Neuronal stem cell (in vitro differentiated cells): ENCODE measurements around the gene TSHZ2.

Source experiments
- DNase-seq: peaks from one replicate; pipeline ENCODE4 v3.0.0-alpha.2; 2013; ENCODE audit warnings: low spot score
- H2AFZ ChIP-seq: one replicate; pipeline ENCODE4 v1.6.1; 2013; ENCODE audit warnings: mild to moderate bottlenecking, low read length, inconsistent platforms
- H2AK5ac ChIP-seq: 2 replicates; pipeline ENCODE4 v1.6.1; 2013; ENCODE audit warnings: low read depth, mild to moderate bottlenecking, inconsistent platforms, low read length, moderate library complexity, mixed read lengths
- H2BK120ac ChIP-seq: 2 replicates; pipeline ENCODE4 v1.6.1; 2013; ENCODE audit warnings: low read depth, mild to moderate bottlenecking, inconsistent platforms, low read length, moderate library complexity, mixed read lengths
- H2BK12ac ChIP-seq: one replicate; pipeline ENCODE4 v1.6.1; 2013; ENCODE audit warnings: low read length, inconsistent platforms
- H2BK15ac ChIP-seq: 2 replicates; pipeline ENCODE4 v1.6.1; 2013; ENCODE audit warnings: mild to moderate bottlenecking, low read length, inconsistent platforms, mixed read lengths
- H2BK5ac ChIP-seq: one replicate; pipeline ENCODE4 v1.6.1; 2013; ENCODE audit warnings: inconsistent platforms, mild to moderate bottlenecking, low read length, moderate library complexity
- H3K14ac ChIP-seq: one replicate; pipeline ENCODE4 v1.6.1; 2013; ENCODE audit warnings: low read length, inconsistent platforms
- H3K18ac ChIP-seq: 2 replicates; pipeline ENCODE4 v1.6.1; 2013; ENCODE audit warnings: low read length, inconsistent platforms
- H3K23ac ChIP-seq: 2 replicates; pipeline ENCODE4 v1.6.1; 2013; ENCODE audit warnings: low read depth, mild to moderate bottlenecking, mixed read lengths, low read length, inconsistent platforms; ENCODE audit not compliant: poor library complexity
- H3K27ac ChIP-seq: replicated peaks from 3 replicates; pipeline ENCODE4 v1.5.1; 2013; ENCODE audit warnings: low read length, inconsistent platforms
- H3K27me3 ChIP-seq, 3 experiments: 2 replicates each; pipeline ENCODE4 v1.6.1; 2013; ENCODE audit warnings: low read length in 3 of 3, mild to moderate bottlenecking in 2 of 3, inconsistent platforms in 1 of 3, low read depth in 1 of 3, mixed read lengths in 1 of 3, moderate library complexity in 1 of 3; ENCODE audit not compliant: control insufficient read depth in 3 of 3, insufficient read depth in 3 of 3
- H3K36me3 ChIP-seq, 2 donors: replicated peaks in 1 of 2; 2 replicates each; pipeline ENCODE4 v1.6.1; 2013; ENCODE audit warnings: low read length in 2 of 2; ENCODE audit not compliant: control insufficient read depth in 2 of 2, insufficient read depth in 2 of 2
- H3K4ac ChIP-seq: 2 replicates; pipeline ENCODE4 v1.6.1; 2013; ENCODE audit warnings: inconsistent platforms, mild to moderate bottlenecking, low read length, moderate library complexity
- H3K4me1 ChIP-seq, 2 donors: 1 replicate in 1 of 2; 2 replicates in 1 of 2; pipeline ENCODE4 v1.6.1; 2013; ENCODE audit warnings: low read length in 2 of 2, low read depth in 1 of 2; ENCODE audit not compliant: control insufficient read depth in 2 of 2, insufficient read depth in 1 of 2
- H3K4me2 ChIP-seq: one replicate; pipeline ENCODE4 v1.6.1; 2013; ENCODE audit warnings: mild to moderate bottlenecking, low read length, inconsistent platforms; ENCODE audit not compliant: insufficient read depth, poor library complexity, severe bottlenecking
- H3K4me3 ChIP-seq, 2 donors: 2 replicates each; pipeline ENCODE4 v1.5.1; 2013; ENCODE audit warnings: low read length in 2 of 2, mild to moderate bottlenecking in 2 of 2, inconsistent platforms in 1 of 2, moderate library complexity in 1 of 2
- H3K79me1 ChIP-seq: one replicate; pipeline ENCODE4 v1.6.1; 2013; ENCODE audit warnings: low read depth, mild to moderate bottlenecking, inconsistent platforms, low read length, moderate library complexity
- H3K9ac ChIP-seq: one replicate; pipeline ENCODE4 v1.6.1; 2013; ENCODE audit warnings: mild to moderate bottlenecking, low read depth, low read length, inconsistent platforms; ENCODE audit not compliant: poor library complexity
- H3K9me3 ChIP-seq, 2 donors: replicated peaks in 1 of 2; 2 replicates each; pipeline versions ENCODE3 to v1.6.1; 2013; ENCODE audit warnings: low read length in 2 of 2, mild to moderate bottlenecking in 2 of 2, inconsistent platforms in 1 of 2, low read depth in 1 of 2, mixed read lengths in 1 of 2, moderate library complexity in 1 of 2; ENCODE audit not compliant: control insufficient read depth in 2 of 2, insufficient read depth in 1 of 2
- H4K8ac ChIP-seq: one replicate; pipeline ENCODE4 v1.6.1; 2013; ENCODE audit warnings: low read depth, mild to moderate bottlenecking, inconsistent platforms, low read length, moderate library complexity
- H4K91ac ChIP-seq: one replicate; pipeline ENCODE4 v1.6.1; 2013; ENCODE audit warnings: low read length, low read depth, mild to moderate bottlenecking, inconsistent platforms; ENCODE audit not compliant: poor library complexity
- WGBS, 2 donors: extraction: QIAGEN DNeasy Blood & Tissue Kit; methylation state at CpG; one replicate each; pipeline ENCODE4 v1.1.7; 2013; ENCODE audit warnings: missing lambda C conversion rate in 2 of 2, mixed read lengths in 1 of 2; ENCODE audit not compliant: insufficient read length in 2 of 2, insufficient replicate concordance in 1 of 2; ENCODE audit errors: extremely low coverage in 2 of 2; 5-methylcytosine and 5-hydroxymethylcytosine counted together

Gene TSHZ2

DNA sequence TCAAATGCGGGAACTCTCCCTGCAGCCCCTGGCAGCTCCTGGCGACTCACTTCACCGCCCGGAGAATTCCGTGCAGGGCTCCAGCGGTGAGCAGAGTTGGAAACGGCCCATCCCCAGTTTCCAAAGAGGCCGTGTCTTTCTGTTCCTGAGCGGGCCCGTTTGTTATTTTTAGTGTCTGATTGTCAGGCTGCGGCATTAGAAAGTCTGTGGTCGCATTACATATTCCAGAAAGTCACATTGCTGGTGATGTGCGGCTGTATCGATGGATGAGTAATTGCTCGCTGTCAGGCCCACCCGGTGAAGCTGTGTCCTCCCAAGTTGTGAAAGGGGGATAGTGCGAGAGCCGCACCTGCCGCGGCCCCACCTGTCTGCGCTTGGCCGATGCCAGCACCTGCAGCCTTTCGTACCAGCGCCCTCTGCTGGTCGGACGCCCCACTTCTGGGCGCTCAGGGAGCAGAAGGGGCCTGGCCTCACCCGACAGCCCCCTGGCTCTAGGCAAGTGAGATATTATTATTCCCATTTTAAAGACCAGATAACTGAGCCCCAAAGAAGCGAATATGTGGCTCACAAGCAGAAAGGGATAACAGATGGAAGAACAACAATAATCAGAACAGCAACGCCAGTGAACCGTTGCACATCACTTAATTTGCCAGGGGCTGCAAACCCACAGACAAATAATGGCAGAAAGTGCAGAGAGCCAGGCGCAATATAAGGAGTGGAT is 244.9 kb downstream of the TSHZ2 start:
- Histone ChIP-seq H4K8ac (no peak overlapping the region), H3K9ac (no peak overlapping the region), H3K4me3 (no peak overlapping the region), H2BK5ac (no peak overlapping the region), H2BK120ac (no peak overlapping the region), H2BK12ac (no peak overlapping the region), H3K4me2 (peak overlapping the region; percentile 26), H3K27ac (no peak overlapping the region), H3K18ac (no peak overlapping the region), H3K9me3 (peaks cover 4 to 9% of the 10 kb centered on the region in 2 donors), H3K27me3 (no peaks in the 10 kb centered on the region), H3K36me3 (no peaks in the 10 kb centered on the region), H3K79me1 (no peaks in the 10 kb centered on the region), H4K91ac (no peak overlapping the region), H2AFZ (no peak overlapping the region), H3K4me1 (peaks cover 0 to 2% of the 10 kb centered on the region in 2 donors), H2BK15ac (no peak overlapping the region), H2AK5ac (no peak overlapping the region), H3K4ac (no peak overlapping the region), H3K14ac (no peak overlapping the region), H3K23ac (no peak overlapping the region)
- DNase-seq = peak; percentile 47
- WGBS, 2 donors = no CpG with 5 or more reads among the region's 32 CpGs

DNA sequence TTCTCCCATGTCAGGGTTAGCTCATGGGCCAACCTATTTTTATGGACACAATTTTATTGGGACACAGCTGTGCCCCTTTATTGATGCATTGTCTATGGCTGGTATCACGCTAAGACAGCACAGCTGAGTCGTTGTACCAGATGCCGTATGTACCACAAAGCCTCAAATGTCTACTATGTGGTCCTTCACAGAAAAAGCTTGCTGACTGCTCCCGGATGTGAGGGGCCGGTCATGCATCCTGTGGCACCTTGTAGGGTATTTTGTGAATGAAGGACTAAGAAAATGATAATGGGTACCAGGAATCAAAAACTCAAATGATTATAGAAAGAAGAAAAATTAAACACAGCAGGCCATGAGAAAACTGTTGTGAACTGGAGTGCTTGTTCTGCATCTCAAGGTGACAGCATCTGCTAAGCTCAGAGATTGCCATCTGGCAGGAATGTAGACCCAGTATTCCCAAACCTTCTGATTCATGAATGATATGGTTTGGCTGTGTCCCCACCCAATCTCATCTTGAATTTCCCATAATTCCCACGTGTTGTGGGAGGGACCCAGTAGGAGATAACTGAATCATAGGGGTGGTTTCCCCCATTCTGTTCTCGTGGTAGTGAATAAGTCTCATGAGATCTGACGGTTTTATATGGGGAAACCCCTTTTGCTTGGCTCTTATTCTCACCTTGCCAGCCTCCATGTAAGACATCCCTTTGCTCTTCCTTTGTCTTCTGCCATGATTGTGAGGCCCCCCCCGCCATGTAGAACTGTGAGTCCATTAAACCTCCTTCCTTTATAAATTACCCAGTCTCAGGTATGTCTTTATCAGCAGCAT is 248.5 kb downstream of the TSHZ2 start:
- no peak for DNase-seq
- no peak overlapping the region for H2BK5ac ChIP-seq
- no peak overlapping the region for H3K14ac ChIP-seq
- no peak overlapping the region for H3K27ac ChIP-seq
- H3K23ac ChIP-seq = no peak overlapping the region
- H3K9ac ChIP-seq = no peak overlapping the region
- no peak overlapping the region for H2BK12ac ChIP-seq
- no peak overlapping the region for H2AK5ac ChIP-seq
- H3K9me3 ChIP-seq = peaks cover 4 to 9% of the 10 kb centered on the region in 2 donors
- H3K18ac ChIP-seq = no peak overlapping the region
- H3K4me2 ChIP-seq = no peak overlapping the region
- H2AFZ ChIP-seq = no peak overlapping the region
- H2BK120ac ChIP-seq = no peak overlapping the region
- no peak overlapping the region for H3K4ac ChIP-seq
- no CpG with 5 or more reads among the region's 9 CpGs for WGBS, 2 donors
- no peak overlapping the region for H3K4me3 ChIP-seq
- no peaks in the 10 kb centered on the region for H3K79me1 ChIP-seq
- no peaks in the 10 kb centered on the region for H3K36me3 ChIP-seq
- no peak overlapping the region for H2BK15ac ChIP-seq
- no peaks in the 10 kb centered on the region for H3K27me3 ChIP-seq
- H4K91ac ChIP-seq = no peak overlapping the region
- no peak overlapping the region for H4K8ac ChIP-seq
- peaks cover 0 to 1% of the 10 kb centered on the region in 2 donors for H3K4me1 ChIP-seq

DNA sequence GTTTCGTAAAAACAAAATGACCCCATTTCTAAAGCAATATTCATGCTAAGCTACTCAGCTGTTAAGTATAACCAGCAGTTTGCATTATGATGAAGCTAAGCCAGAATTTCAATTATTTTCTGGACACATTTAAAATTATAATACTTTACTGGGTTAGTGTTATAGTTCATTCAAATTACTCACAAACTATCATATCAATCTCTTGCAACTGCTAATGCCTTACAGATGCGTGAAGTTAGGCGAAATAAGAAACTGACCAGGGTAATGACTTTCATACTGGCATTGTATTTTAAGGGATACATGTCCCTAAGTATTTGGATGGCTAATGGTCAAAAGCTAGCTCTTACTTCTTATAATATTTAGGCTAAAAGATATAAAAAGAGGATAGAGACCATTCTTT is 249.6 kb downstream of the TSHZ2 start:
- Histone ChIP-seq H3K9me3 (peaks cover 4 to 9% of the 10 kb centered on the region in 2 donors), H3K79me1 (no peaks in the 10 kb centered on the region), H3K23ac (no peak overlapping the region), H2BK12ac (no peak overlapping the region), H3K4me2 (no peak overlapping the region), H3K4me3 (no peak overlapping the region), H4K91ac (no peak overlapping the region), H3K4me1 (peaks cover under 1 to 3% of the 10 kb centered on the region in 2 donors), H2BK5ac (no peak overlapping the region), H3K36me3 (no peaks in the 10 kb centered on the region), H3K9ac (no peak overlapping the region), H2BK120ac (no peak overlapping the region), H3K14ac (no peak overlapping the region), H2AFZ (no peak overlapping the region), H3K4ac (no peak overlapping the region), H4K8ac (no peak overlapping the region), H2BK15ac (no peak overlapping the region), H3K27ac (no peak overlapping the region), H2AK5ac (no peak overlapping the region), H3K18ac (no peak overlapping the region), H3K27me3 (no peaks in the 10 kb centered on the region)
- WGBS, 2 donors = no CpG with 5 or more reads among the region's 3 CpGs
- DNase-seq = no peak

DNA sequence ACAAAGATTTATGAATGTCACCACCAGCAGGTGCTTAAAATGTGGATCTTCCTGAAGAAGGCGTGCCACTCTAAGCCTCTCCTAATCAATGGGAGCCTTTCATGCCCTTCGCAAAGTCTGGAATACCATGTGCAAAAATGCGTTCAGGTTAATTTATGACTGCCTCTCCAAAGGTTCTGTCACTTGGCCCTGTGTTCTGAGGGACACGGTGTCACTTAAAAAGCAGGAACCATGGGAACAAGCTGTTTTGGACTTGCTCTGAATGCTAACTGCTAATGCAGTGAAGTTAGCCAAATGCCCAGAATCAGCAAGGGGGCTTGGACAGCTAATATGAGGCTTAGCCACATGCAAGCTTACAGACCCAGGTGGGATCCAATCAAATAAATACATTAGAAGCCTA is 250.3 kb downstream of the TSHZ2 start:
- no peaks in the 10 kb centered on the region for H3K79me1 ChIP-seq
- H2AFZ ChIP-seq = no peak overlapping the region
- H3K36me3 ChIP-seq = no peaks in the 10 kb centered on the region
- H3K4me1 ChIP-seq = peaks cover 3 to 4% of the 10 kb centered on the region in 2 donors
- no peak overlapping the region for H3K23ac ChIP-seq
- H3K27me3 ChIP-seq = no peaks in the 10 kb centered on the region
- H4K91ac ChIP-seq = no peak overlapping the region
- H3K9me3 ChIP-seq = peaks cover 4 to 9% of the 10 kb centered on the region in 2 donors
- no peak overlapping the region for H3K14ac ChIP-seq
- no peak overlapping the region for H3K4me3 ChIP-seq
- H3K27ac ChIP-seq = no peak overlapping the region
- no peak overlapping the region for H2BK120ac ChIP-seq
- H3K9ac ChIP-seq = no peak overlapping the region
- H2AK5ac ChIP-seq = no peak overlapping the region
- no peak overlapping the region for H3K4me2 ChIP-seq
- H2BK12ac ChIP-seq = no peak overlapping the region
- no peak overlapping the region for H3K4ac ChIP-seq
- WGBS, 2 donors = no CpG with 5 or more reads among the region's 4 CpGs
- H3K18ac ChIP-seq = no peak overlapping the region
- no peak overlapping the region for H4K8ac ChIP-seq
- no peak overlapping the region for H2BK5ac ChIP-seq
- DNase-seq = no peak
- H2BK15ac ChIP-seq = no peak overlapping the region
